ENCODE data around the gene TSPAN3. TPM values are rescaled to one million over a fixed set of nuclear protein-coding genes. Genes with fewer than 3 reads are reported as not detected.

Gene TSPAN3
- total and polyA plus RNA-seq, 3 donors from 2014 or later = 197 to 226 (median 223) TPM

DNA sequence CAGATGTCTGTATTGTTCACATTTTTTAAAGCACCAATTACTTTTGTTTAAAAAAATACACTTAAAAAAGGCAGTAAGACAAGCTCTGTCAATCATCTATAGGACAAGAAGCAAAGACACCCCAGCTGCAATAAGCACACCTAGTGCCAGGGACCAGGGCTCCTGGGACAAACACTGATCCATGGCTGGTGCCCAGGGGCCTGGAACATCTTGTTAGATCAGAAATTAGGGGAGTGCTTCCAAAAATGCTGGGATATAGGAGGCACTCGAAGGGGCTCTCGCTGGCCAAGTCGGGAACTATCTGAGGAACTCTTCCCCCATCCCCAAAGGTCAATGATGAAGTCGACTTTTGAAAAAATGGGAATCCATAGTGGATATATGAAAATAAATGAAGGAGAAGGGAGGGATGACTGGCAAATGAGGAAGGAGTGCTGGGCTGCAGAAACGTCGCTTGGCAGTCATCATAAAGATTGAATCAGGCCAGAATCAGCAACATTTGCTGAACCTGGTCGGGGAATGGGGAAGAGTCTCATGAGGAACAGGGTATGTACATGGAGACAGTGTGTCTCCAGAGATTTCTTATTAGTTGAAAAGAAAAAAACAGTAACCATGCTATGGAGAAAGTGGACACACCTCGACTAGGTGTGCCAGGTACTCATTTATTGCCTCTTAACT, 28.5 kb downstream of the TSPAN3 start:
- TF ChIP-seq POLR2A (IDR thresholded peaks at IDR 0.05) = no peak
- TF ChIP-seq, protein P1, sequence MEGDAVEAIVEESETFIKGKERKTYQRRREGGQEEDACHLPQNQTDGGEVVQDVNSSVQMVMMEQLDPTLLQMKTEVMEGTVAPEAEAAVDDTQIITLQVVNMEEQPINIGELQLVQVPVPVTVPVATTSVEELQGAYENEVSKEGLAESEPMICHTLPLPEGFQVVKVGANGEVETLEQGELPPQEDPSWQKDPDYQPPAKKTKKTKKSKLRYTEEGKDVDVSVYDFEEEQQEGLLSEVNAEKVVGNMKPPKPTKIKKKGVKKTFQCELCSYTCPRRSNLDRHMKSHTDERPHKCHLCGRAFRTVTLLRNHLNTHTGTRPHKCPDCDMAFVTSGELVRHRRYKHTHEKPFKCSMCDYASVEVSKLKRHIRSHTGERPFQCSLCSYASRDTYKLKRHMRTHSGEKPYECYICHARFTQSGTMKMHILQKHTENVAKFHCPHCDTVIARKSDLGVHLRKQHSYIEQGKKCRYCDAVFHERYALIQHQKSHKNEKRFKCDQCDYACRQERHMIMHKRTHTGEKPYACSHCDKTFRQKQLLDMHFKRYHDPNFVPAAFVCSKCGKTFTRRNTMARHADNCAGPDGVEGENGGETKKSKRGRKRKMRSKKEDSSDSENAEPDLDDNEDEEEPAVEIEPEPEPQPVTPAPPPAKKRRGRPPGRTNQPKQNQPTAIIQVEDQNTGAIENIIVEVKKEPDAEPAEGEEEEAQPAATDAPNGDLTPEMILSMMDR (IDR thresholded peaks at IDR 0.05) = no peak

GRCh38 chr15:77040673-77041072, 30.2 kb downstream of the TSPAN3 start:
- intact Hi-C loops (cut with DNase I; ENCODE audit: low total_unique reads) = no loop called here
- Histone ChIP-seq H3K27ac (no peak overlapping the region), H3K36me3 (ENCODE audit: low read depth, missing control alignments) (no peaks in the 10 kb centered on the region), H3K9me3 (no peaks in the 10 kb centered on the region), H3K4me3 (no peak overlapping the region), H3K4me1 (peaks cover 3% of the 10 kb centered on the region), H3K27me3 (no peaks in the 10 kb centered on the region)
- TF ChIP-seq POLR2A (IDR thresholded peaks at IDR 0.05) = no peak
- TF ChIP-seq, protein P1 (IDR thresholded peaks at IDR 0.05) = no peak
- DNase-seq = no peak
- WGBS, 2 donors = 94 to 96% methylated on average over 5 of the region's 5 CpGs

More for the DNA sequence above, 28.5 kb downstream of the TSPAN3 start:
- Histone ChIP-seq H3K36me3 (ENCODE audit: low read depth, missing control alignments) (no peaks in the 10 kb centered on the region), H3K4me1 (no peaks in the 10 kb centered on the region), H3K27me3 (no peaks in the 10 kb centered on the region), H3K27ac (no peak overlapping the region), H3K4me3 (no peak overlapping the region), H3K9me3 (no peaks in the 10 kb centered on the region)
- 83 to 87% methylated on average over 8 of the region's 8 CpGs for WGBS, 2 donors
- DNase-seq = no peak
- intact Hi-C loops (cut with DNase I; ENCODE audit: low total_unique reads) = no loop called here

- 87% methylated on average over 8 of the region's 8 CpGs; no CpG with 5 or more reads in 1 of the 2 donors for WGBS, 2 donors
- no peak for TF ChIP-seq POLR2A (IDR thresholded peaks at IDR 0.05)
- TF ChIP-seq, protein P1 (IDR thresholded peaks at IDR 0.05) = no peak
- Histone ChIP-seq H3K27ac (no peak overlapping the region), H3K4me3 (no peak overlapping the region), H3K9me3 (no peaks in the 10 kb centered on the region), H3K27me3 (no peaks in the 10 kb centered on the region), H3K4me1 (peaks cover 3% of the 10 kb centered on the region), H3K36me3 (ENCODE audit: low read depth, missing control alignments) (no peaks in the 10 kb centered on the region)
- intact Hi-C loops (cut with DNase I; ENCODE audit: low total_unique reads) = no loop called here
- DNase-seq = no peak
Observed at GRCh38 chr15:77039848-77040247, 31.1 kb downstream of the TSPAN3 start.

DNA sequence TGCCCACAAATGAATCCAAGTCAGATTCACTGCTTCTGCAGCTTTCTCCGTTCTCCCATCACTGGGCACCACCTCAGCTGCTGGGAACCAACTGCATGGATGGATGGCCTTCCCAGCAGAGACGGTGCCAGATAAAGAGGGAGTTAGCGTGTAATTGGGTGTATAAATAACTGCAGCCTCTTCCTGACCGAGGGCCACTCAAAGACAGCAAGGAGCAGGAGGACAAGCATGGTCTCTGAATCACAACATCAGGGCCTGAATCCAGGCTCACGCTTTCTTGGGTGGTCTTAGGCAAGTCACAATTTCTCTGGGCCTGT, 31.7 kb downstream of the TSPAN3 start:
- TF ChIP-seq, protein P1 (IDR thresholded peaks at IDR 0.05) = no peak
- no peak for TF ChIP-seq POLR2A (IDR thresholded peaks at IDR 0.05)
- H3K9me3 ChIP-seq = no peaks in the 10 kb centered on the region
- H3K36me3 ChIP-seq (ENCODE audit: low read depth, missing control alignments) = no peaks in the 10 kb centered on the region
- H3K27ac ChIP-seq = no peak overlapping the region
- intact Hi-C loops (cut with DNase I; ENCODE audit: low total_unique reads) = no loop called here
- no peaks in the 10 kb centered on the region for H3K27me3 ChIP-seq
- H3K4me1 ChIP-seq = peaks cover 3% of the 10 kb centered on the region
- 79% methylated on average over 5 of the region's 5 CpGs; no CpG with 5 or more reads in 1 of the 2 donors for WGBS, 2 donors
- H3K4me3 ChIP-seq = no peak overlapping the region
- DNase-seq = no peak
